HG02973 (cell line): ENCODE results near the gene CES4A.
"Not testable (repeated sequence)": the region's sequence is repeated elsewhere in the genome, so short reads cannot be mapped to it uniquely, and the experiment has no call there.

ENCODE experiments used
- ATAC-seq: cut with Tn5 transposase; IDR thresholded peaks from one replicate; pipeline ENCODE4 v1.9.1; 2021; ENCODE audit warnings: moderate library complexity; ENCODE audit not compliant: unreplicated experiment

The CES4A gene

DNA sequence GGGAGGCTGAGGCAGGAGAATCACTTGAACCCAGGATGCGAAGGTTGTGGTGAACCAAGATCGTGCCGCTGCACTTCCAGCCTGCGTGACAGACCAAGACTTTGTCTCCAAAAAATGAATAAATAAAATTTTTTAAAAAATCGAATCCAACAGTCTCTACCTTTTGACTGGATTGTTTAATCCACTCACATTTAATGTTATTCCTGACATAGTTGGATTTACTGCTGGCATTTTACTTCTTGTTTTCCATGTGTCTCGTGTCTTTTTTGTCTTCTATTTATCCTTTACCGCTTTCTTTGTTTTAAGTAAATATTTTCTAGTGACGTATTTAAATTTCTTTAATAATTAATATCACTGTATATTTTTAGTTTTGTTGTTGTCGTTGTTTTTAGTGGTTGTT lies 5.4 kb upstream of the CES4A start:
- no peak for ATAC-seq

- ATAC-seq = no peak
These were observed 3.5 kb upstream of the CES4A start for GRCh38 chr16:66984892-66985311.

- ATAC-seq = no peak
These were observed 1.8 kb upstream of the CES4A start for GRCh38 chr16:66986559-66986958.

- ATAC-seq = no peak
These were observed 3.2 kb downstream of the CES4A start for GRCh38 chr16:66991545-66992077.

DNA sequence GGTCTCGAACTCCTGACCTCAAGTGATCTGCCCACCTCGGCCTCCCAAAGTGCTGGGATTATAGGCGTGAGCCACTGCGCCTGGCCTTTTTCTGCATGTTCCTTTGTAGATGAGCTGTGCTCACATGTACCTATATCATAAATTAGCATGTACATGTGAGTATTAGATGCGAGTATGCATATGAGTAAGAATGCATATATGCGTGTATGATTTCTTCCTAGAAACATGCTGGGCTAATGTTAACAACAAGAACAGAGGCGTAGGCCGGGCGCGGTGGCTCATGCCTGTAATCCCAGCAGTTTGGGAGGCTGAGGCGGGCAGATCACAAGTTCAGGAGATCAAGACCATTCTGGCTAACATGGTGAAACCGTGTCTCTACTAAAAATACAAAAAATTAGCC lies 5.2 kb downstream of the CES4A start:
- not testable (repeated sequence) for ATAC-seq

GRCh38 chr16:66996324-66996982 lies 8.1 kb downstream of the CES4A start:
- ATAC-seq = no peak

DNA sequence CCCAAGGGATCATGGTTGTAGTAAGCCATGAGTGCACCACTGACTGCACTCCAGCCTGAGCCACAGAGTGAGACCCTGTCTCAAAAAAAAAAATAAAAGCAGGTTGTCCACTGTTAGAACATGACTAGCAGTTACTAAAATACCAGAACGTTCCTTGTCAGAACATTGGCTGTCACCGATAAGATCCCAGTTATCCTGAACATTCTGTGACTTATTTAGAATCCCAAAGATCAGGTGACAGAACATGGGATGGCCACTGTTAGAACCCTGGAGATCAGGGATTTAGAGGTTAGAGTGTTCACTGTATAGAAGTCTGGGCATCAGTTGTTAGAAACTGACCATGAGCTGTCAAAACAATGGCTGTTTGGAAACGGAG lies 8.6 kb downstream of the CES4A start:
- no peak for ATAC-seq

GRCh38 chr16:67000384-67001351 lies 12.3 kb downstream of the CES4A start:
- ATAC-seq = no peak

DNA sequence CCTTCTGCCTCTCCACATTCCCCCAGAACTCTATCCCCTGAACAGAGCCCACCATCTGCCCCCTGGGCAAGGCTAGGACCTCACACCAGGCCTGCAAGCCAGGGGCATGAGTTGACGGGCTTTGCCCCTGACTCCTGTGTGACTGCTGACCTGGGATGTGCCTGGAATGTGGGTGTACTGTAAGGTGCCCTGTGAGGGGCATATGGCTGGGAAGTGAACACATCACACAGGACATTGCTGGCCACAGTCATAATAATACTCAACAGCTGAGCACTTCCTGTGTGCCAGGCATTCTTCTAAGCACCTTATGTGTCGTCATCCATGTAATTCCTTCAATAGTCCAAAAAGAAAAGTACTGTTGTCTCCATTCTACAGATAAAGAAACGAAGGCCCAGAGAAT lies 13.3 kb downstream of the CES4A start:
- no peak for ATAC-seq

DNA sequence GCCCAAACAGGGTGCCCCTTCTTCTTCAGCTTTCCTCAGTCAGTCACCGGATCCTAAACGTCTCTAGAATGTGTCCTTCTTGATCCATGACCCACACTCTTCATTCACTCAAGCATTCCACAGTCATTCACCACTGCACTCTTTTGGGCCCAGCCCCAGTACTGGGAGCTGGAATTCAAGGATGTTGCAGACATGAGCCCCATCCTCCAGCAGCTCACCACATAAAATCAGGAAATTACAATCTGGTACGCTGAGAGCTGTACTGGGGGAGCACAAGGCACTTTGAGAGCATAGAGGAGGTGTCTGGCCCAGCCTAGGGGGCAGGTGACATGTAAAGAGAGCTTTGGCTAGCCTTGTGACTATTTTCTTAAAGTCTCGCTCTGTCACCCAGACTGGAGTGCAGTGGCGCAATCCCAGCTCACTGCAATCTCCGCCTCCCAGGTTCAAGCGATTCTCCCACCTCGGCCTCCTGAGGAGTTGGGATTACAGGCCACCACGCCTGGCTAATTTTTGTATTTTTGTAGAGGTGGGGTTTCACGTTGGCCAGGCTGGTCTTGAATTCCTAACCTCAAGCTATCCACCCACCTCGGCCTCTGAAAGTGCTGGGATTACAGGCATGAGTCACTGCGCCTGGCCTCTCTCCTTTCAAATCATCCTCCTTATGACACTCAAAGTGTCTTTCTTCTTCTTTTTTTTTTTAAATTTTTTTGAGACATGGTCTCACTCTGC lies 18.7 kb downstream of the CES4A start:
- ATAC-seq = no peak

DNA sequence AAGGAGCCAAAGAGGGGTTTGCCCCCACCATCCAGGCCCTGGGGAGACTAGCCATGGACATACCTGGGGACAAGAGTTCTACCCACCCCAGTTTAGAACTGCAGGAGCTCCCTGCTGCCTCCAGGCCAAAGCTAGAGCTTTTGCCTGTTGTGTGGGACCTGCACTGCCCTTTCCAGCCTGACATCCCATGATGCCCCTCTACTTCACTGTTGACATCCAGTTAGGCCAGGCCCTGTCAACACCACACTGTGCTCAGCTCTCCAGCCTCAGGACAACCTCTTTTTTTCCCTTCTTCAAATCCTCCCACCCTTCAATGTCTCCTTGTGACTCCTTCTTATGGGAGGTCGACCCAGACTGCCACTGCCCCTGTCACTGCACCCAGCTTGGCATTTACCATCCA lies 20.8 kb downstream of the CES4A start:
- ATAC-seq = no peak

- ATAC-seq = no peak
These were observed 22.9 kb downstream of the CES4A start for GRCh38 chr16:67011274-67011673.

DNA sequence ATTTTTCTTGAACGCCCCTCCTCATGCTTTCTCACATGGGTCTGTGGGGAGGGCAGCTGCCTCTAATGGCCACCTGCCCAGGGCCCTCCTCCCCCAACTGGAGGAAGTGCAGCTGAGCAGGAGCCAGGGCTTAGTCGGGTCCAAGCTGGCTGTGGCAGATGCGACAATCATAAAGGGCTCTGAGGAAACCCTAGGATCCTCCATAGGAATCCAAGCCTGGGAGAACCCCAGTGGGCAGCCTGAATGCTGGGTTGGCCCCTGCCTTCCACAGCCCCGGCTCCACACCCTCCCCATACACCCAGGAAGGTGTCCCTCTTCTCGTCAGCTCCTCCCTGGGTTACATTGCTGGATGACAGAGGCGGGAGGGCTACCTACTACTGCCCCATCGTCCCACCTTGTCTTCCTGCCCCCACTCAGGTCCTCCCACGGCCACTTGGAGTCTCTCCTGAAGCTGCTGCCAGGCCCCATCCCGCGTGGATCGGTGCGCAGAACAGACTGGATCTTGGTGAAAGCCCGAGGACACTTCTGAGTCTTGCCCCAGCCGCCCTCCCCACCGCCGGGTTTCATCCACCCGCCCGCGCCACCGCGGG lies 24.9 kb downstream of the CES4A start:
- no peak for ATAC-seq

DNA sequence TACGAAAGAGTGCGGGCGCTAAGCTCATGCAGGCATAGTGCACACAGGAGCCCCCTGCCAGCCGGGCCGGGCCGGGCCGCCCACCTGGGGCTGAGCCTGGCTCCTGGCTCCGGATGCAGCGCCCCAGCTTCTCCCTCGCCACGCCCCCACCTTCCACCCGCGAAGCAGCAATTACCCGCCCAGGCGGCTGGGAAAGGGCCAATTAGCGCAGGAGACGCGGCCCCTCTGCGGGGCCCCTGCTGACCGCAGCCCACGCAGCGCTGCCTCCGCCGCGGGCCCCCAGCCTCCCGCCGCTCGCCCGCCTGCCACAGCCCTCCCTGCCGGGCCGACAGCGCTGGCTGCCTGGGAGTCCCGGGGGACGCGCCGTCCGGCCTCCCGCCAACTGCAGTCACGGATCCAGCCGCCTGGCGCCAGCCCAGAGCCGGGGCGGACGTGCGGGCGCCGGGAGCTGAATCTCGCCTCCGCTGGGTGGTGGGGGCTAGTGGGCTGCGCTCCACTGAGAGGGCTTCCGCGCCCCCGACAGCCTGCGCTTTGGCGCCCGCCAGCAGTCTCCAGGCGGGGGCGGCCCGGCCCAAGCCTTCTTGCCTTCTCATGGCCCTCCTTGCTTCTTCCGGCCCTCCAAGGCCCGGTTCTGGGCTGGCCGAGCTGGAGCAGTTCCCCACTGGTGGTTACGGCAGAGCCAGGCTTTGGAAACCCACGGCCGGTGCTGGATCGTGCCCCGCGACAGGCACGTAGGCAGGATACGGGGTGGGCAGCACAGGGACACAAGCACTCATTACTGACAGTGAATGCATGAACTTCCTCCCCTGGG lies 25.6 kb downstream of the CES4A start:
- ATAC-seq = no peak

DNA sequence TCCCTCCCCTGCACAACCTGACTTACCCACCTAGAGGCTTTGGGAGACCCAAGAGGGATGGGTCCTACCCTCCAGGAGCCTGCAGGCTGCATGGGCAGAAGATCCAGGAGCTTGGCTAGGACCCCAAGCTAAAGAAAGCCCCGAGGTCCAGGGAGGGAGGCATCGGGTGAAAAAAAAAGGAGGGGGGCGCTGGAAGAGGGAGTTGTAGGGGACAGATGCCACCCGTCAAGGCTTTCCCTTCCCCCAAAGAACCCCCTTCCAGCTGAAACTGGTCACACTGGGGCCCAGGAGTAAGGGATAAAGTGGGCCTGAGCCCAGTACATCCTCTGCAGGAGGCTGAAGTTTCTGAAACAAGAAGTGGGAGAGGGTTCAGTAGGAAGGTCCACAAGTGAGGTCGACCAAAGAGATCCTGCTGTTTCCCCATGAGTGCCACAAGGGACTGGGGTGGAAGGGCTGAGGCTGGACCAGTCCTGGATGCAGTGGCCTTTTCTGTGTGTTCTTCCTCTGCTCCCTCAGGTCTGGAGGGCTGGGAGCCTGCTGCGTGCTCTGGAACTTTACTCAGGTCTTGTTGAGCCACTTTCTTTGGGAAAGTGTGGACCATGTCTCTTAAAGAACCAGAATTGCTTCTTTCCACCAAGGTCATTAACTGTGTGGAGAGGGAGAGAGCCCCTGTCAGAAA lies 26.4 kb downstream of the CES4A start:
- no peak for ATAC-seq

GRCh38 chr16:67015313-67015731 lies 26.9 kb downstream of the CES4A start:
- ATAC-seq = no peak

- ATAC-seq = no peak
These were observed 27.8 kb downstream of the CES4A start for GRCh38 chr16:67016143-67016542.

- ATAC-seq = no peak
These were observed 28.5 kb downstream of the CES4A start for GRCh38 chr16:67016681-67017420.

DNA sequence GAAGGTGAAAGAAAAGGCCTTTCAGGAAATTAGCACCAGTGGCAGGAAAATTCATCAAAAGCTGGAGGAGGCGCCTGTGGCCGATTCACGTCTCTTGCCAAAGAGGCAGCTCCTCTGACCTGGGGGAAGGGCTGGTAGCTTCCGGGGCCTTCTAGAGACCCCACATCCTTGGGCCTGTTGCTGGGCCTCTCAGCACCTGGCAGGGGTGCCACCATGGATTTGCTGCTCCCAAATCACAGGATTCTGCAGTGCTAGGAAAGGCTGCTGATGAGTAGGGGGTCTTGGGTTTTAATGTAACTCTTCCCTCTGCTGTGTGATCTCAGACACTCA lies 29.0 kb downstream of the CES4A start:
- no peak for ATAC-seq
